ENCODE data around the gene ZNF593OS.

Gene ZNF593OS

GRCh38 chr1:26160527-26161414 lies 10.9 kb downstream of the ZNF593OS start:
- no peak for DNase-seq (ENCODE audit: low read depth in 2 of 3, low spot score in 2 of 3)

- no peak for DNase-seq (ENCODE audit: low read depth in 2 of 3, low spot score in 2 of 3)
Measured at GRCh38 chr1:26159743-26160039, 11.9 kb downstream of the ZNF593OS start.

GRCh38 chr1:26158908-26159742 lies 12.5 kb downstream of the ZNF593OS start, which contains the start of gene FAM110D:
FAM110D (plus strand) TSS chr1:26159079; CDS start chr1:26161292, 2,213 bp downstream.
- no peak for DNase-seq (ENCODE audit: low read depth in 2 of 3, low spot score in 2 of 3)

GRCh38 chr1:26158271-26158907 lies 13.2 kb downstream of the ZNF593OS start:
- no peak for DNase-seq (ENCODE audit: low read depth in 2 of 3, low spot score in 2 of 3)

GRCh38 chr1:26156285-26157038 lies 15.2 kb downstream of the ZNF593OS start:
- DNase-seq (ENCODE audit: low read depth in 2 of 3, low spot score in 2 of 3): no peak

GRCh38 chr1:26155370-26156284 lies 16.0 kb downstream of the ZNF593OS start:
- DNase-seq (ENCODE audit: low read depth in 2 of 3, low spot score in 2 of 3): no peak

- no peak for DNase-seq (ENCODE audit: low read depth in 2 of 3, low spot score in 2 of 3)
Measured at GRCh38 chr1:26154750-26155149, 16.9 kb downstream of the ZNF593OS start.

GRCh38 chr1:26153966-26154532 lies 17.6 kb downstream of the ZNF593OS start:
- DNase-seq (ENCODE audit: low read depth in 2 of 3, low spot score in 2 of 3): no peak

- DNase-seq (ENCODE audit: low read depth in 2 of 3, low spot score in 2 of 3): no peak
Measured at GRCh38 chr1:26148887-26149286, 22.7 kb downstream of the ZNF593OS start.

GRCh38 chr1:26145960-26146294 lies 25.7 kb downstream of the ZNF593OS start:
- no peak for DNase-seq (ENCODE audit: low read depth in 2 of 3, low spot score in 2 of 3)

- peak in 2 of 3 experiments; percentile 37 to 49 for DNase-seq (ENCODE audit: low read depth in 2 of 3, low spot score in 2 of 3)
Measured at GRCh38 chr1:26145041-26145959, 26.3 kb downstream of the ZNF593OS start.

- DNase-seq (ENCODE audit: low read depth in 2 of 3, low spot score in 2 of 3): no peak
Measured at GRCh38 chr1:26142159-26142558, 29.5 kb downstream of the ZNF593OS start.

GRCh38 chr1:26138974-26139558 lies 32.6 kb downstream of the ZNF593OS start:
- no peak for DNase-seq (ENCODE audit: low read depth in 2 of 3, low spot score in 2 of 3)

GRCh38 chr1:26134466-26134865 lies 37.2 kb downstream of the ZNF593OS start:
- no peak for DNase-seq (ENCODE audit: low read depth in 2 of 3, low spot score in 2 of 3)

GRCh38 chr1:26132834-26133167 lies 38.8 kb downstream of the ZNF593OS start:
- DNase-seq (ENCODE audit: low read depth in 2 of 3, low spot score in 2 of 3): no peak

- no peak for DNase-seq (ENCODE audit: low read depth in 2 of 3, low spot score in 2 of 3)
Measured at GRCh38 chr1:26132128-26132833, 39.4 kb downstream of the ZNF593OS start.

GRCh38 chr1:26130695-26131094 lies 40.9 kb downstream of the ZNF593OS start:
- DNase-seq (ENCODE audit: low read depth in 2 of 3, low spot score in 2 of 3): no peak

- no peak for DNase-seq (ENCODE audit: low read depth in 2 of 3, low spot score in 2 of 3)
Measured at GRCh38 chr1:26129778-26130177, 41.9 kb downstream of the ZNF593OS start.
